ENCODE measurements around the gene OOEP. TPM values are rescaled to one million over a fixed set of nuclear protein-coding genes. Genes with fewer than 3 reads are reported as not detected.

OOEP gene
- polyA plus RNA-seq, 1 of the 3 experiments (the other 2 are of a cell fraction), result not detected

- no peak overlapping the region for H3K4me3 ChIP-seq (ENCODE audit: low read depth in 2 of 2, low read length in 1 of 2)
- no peak overlapping the region for H3K27ac ChIP-seq (ENCODE audit: low read depth in 2 of 2, low read length in 1 of 2)
- no peaks in the 10 kb centered on the region for H3F3A ChIP-seq (replicated peaks; ENCODE audit: insufficient read depth)
- no peak overlapping the region for H3K4me2 ChIP-seq
- no peak for TF ChIP-seq ELF1 (IDR thresholded peaks at IDR 0.05)
- TF ChIP-seq YY1 (IDR thresholded peaks at IDR 0.05; ENCODE audit: low read depth), result no peak
- TF ChIP-seq FOXM1 (IDR thresholded peaks at IDR 0.05; ENCODE audit: low read depth), result no peak
- no peak for TF ChIP-seq EP300 (IDR thresholded peaks at IDR 0.05; ENCODE audit: borderline replicate concordance in 1 of 2, low read depth in 1 of 2, low read length in 1 of 2)
- no peak for TF ChIP-seq RCOR1 (IDR thresholded peaks at IDR 0.05; ENCODE audit: low read length)
- no peak for TF ChIP-seq TAF1 (IDR thresholded peaks at IDR 0.05; ENCODE audit: borderline replicate concordance, low read depth, low read length)
- TF ChIP-seq RXRA (IDR thresholded peaks at IDR 0.05; ENCODE audit: borderline replicate concordance, low read depth), result no peak
- TF ChIP-seq GABPA (IDR thresholded peaks at IDR 0.05; ENCODE audit: low read depth), result no peak
- TF ChIP-seq FOSL2 (IDR thresholded peaks at IDR 0.05; ENCODE audit: borderline replicate concordance, low read depth), result no peak
- no peak for TF ChIP-seq CTCF (IDR thresholded peaks at IDR 0.05)
- no peak for TF ChIP-seq MEF2A (IDR thresholded peaks at IDR 0.05; ENCODE audit: borderline replicate concordance, low read depth)
- TF ChIP-seq GATA2 (CRISPR knock-in tag; IDR thresholded peaks at IDR 0.05), result no peak
- TF ChIP-seq RFX5 (IDR thresholded peaks at IDR 0.05; ENCODE audit: low read length), result no peak
- H3K9ac ChIP-seq, result no peak overlapping the region
- WGBS (ENCODE audit: low lambda C conversion rate), result 90% methylated on average over 3 of the region's 3 CpGs
- no peaks in the 10 kb centered on the region for H3K9me2 ChIP-seq
- H3K79me2 ChIP-seq (ENCODE audit: insufficient read depth), result no peaks in the 10 kb centered on the region
- CTCF ChIA-PET, result interaction anchor here (0.7 to 2.1 kb wide), 3 partner anchors 12 to 336 kb away, joined by 3 to 13 read pairs (median 3); no protein-coding TSS in a partner anchor
- H3K36me3 ChIP-seq (replicated peaks in 1 of 2; ENCODE audit: control insufficient read depth in 1 of 2, insufficient read depth in 2 of 2, low read length in 1 of 2), result no peaks in the 10 kb centered on the region
- no peaks in the 10 kb centered on the region for H3K4me1 ChIP-seq (ENCODE audit: control insufficient read depth in 1 of 2, insufficient read depth in 2 of 2, low read depth in 1 of 2, low read length in 1 of 2)
- POLR2A ChIA-PET, result no interaction called here
- H4K20me1 ChIP-seq (ENCODE audit: insufficient read depth), result no peaks in the 10 kb centered on the region
- H3K27me3 ChIP-seq (ENCODE audit: insufficient read depth), result no peaks in the 10 kb centered on the region
- no peaks in the 10 kb centered on the region for H3K9me3 ChIP-seq
- DNase-seq, result no peak
- H2AFZ ChIP-seq (ENCODE audit: low read depth), result no peak overlapping the region
Observed at GRCh38 chr6:73339340-73339739, 30.4 kb downstream of the OOEP start.

GRCh38 chr6:73329201-73329600 lies 40.5 kb downstream of the OOEP start:
- no peak overlapping the region for H3K4me3 ChIP-seq (ENCODE audit: low read depth in 2 of 2, low read length in 1 of 2)
- H4K20me1 ChIP-seq (ENCODE audit: insufficient read depth), result no peaks in the 10 kb centered on the region
- H3K9ac ChIP-seq, result no peak overlapping the region
- no peaks in the 10 kb centered on the region for H3K36me3 ChIP-seq (replicated peaks in 1 of 2; ENCODE audit: control insufficient read depth in 1 of 2, insufficient read depth in 2 of 2, low read length in 1 of 2)
- H3F3A ChIP-seq (replicated peaks; ENCODE audit: insufficient read depth), result no peaks in the 10 kb centered on the region
- no peaks in the 10 kb centered on the region for H3K79me2 ChIP-seq (ENCODE audit: insufficient read depth)
- no peak overlapping the region for H3K4me2 ChIP-seq
- H3K27me3 ChIP-seq (ENCODE audit: insufficient read depth), result no peaks in the 10 kb centered on the region; the same call in 1 of the 2 replicates
- no peak for DNase-seq
- H2AFZ ChIP-seq (ENCODE audit: low read depth), result peak overlapping the region; percentile 6; the same call in 1 of the 2 replicates
- H3K9me2 ChIP-seq, result no peaks in the 10 kb centered on the region
- 63% methylated on average over 3 of the region's 3 CpGs for whole genome bisulfite sequencing (ENCODE audit: low lambda C conversion rate)
- H3K9me3 ChIP-seq, result no peaks in the 10 kb centered on the region
- no peaks in the 10 kb centered on the region for H3K4me1 ChIP-seq (ENCODE audit: control insufficient read depth in 1 of 2, insufficient read depth in 2 of 2, low read depth in 1 of 2, low read length in 1 of 2)
- ChIA-PET CTCF (interaction anchor here (1.5 to 5.8 kb wide), 3 partner anchors 43 to 916 kb away, joined by 4 to 48 read pairs (median 30); no protein-coding TSS in a partner anchor), POLR2A (no interaction called here)
- no peak for TF ChIP-seq ELF1 (IDR thresholded peaks at IDR 0.05)
- no peak overlapping the region for H3K27ac ChIP-seq (ENCODE audit: low read depth in 2 of 2, low read length in 1 of 2)

All from SK-N-SH (cell line).